HG02610 (cell line): ENCODE data around the gene ZNF598.
A peak's percentile ranks its signal among the peaks of the same experiment; 100 is the strongest.

Experiments
- ATAC-seq: cut with Tn5 transposase; IDR thresholded peaks from one replicate; pipeline ENCODE4 v1.9.1; 2021; ENCODE audit warnings: mild to moderate bottlenecking, moderate library complexity; ENCODE audit not compliant: unreplicated experiment

Gene ZNF598

GRCh38 chr16:2009791-2010510 is at the start of gene ZNF598:
ZNF598 (minus strand) TSS chr16:2009821.
- ATAC-seq, result peak; percentile 78

- no peak for ATAC-seq
Measured at GRCh38 chr16:2058872-2059271, 49.3 kb upstream of the ZNF598 start.

GRCh38 chr16:2058420-2058819 is 48.8 kb upstream of the ZNF598 start:
- no peak for ATAC-seq

GRCh38 chr16:2057438-2057837 is 47.8 kb upstream of the ZNF598 start:
- ATAC-seq, result no peak

- no peak for ATAC-seq
Measured at GRCh38 chr16:2056681-2057407, 47.2 kb upstream of the ZNF598 start.

- no peak for ATAC-seq
Measured at GRCh38 chr16:2056077-2056476, 46.5 kb upstream of the ZNF598 start.

GRCh38 chr16:2054543-2055245 is 45.1 kb upstream of the ZNF598 start:
- no peak for ATAC-seq

GRCh38 chr16:2053897-2054296 is 44.3 kb upstream of the ZNF598 start:
- ATAC-seq, result no peak

- ATAC-seq, result no peak
Measured at GRCh38 chr16:2053211-2053610, 43.6 kb upstream of the ZNF598 start.

GRCh38 chr16:2048116-2048543 is 38.5 kb upstream of the ZNF598 start:
- ATAC-seq, result no peak

GRCh38 chr16:2047330-2048115 is 37.9 kb upstream of the ZNF598 start, which contains the start of the genes NTHL1 and TSC2:
NTHL1 (minus strand) TSS chr16:2047834; CDS start chr16:2047823, 11 bp downstream.
TSC2 (plus strand) TSS chr16:2047985; CDS start chr16:2048616, 631 bp downstream.
- peak; percentile 86 for ATAC-seq

- ATAC-seq, result no peak
Measured at GRCh38 chr16:2046893-2047329, 37.3 kb upstream of the ZNF598 start.

GRCh38 chr16:2045965-2046892 is 36.6 kb upstream of the ZNF598 start:
- no peak for ATAC-seq

- ATAC-seq, result no peak
Measured at GRCh38 chr16:2044541-2044940, 34.9 kb upstream of the ZNF598 start.

GRCh38 chr16:2043667-2044451 is 34.2 kb upstream of the ZNF598 start:
- ATAC-seq, result no peak

- ATAC-seq, result no peak
Measured at GRCh38 chr16:2042986-2043666, 33.5 kb upstream of the ZNF598 start.

GRCh38 chr16:2042171-2042985 is 32.8 kb upstream of the ZNF598 start:
- no peak for ATAC-seq
